HG03354 (cell line): ENCODE results near the gene LRRC27.

Experiments used
- ATAC-seq: cut with Tn5 transposase; IDR thresholded peaks from one replicate; pipeline ENCODE4 v1.9.1; 2021; ENCODE audit warnings: mild to moderate bottlenecking; ENCODE audit not compliant: unreplicated experiment, poor library complexity, severe bottlenecking

Gene LRRC27

GRCh38 chr10:132406750-132407149 lies 74.8 kb downstream of the LRRC27 start:
- ATAC-seq, result no peak

GRCh38 chr10:132407243-132407746 lies 75.3 kb downstream of the LRRC27 start:
- ATAC-seq, result no peak

DNA sequence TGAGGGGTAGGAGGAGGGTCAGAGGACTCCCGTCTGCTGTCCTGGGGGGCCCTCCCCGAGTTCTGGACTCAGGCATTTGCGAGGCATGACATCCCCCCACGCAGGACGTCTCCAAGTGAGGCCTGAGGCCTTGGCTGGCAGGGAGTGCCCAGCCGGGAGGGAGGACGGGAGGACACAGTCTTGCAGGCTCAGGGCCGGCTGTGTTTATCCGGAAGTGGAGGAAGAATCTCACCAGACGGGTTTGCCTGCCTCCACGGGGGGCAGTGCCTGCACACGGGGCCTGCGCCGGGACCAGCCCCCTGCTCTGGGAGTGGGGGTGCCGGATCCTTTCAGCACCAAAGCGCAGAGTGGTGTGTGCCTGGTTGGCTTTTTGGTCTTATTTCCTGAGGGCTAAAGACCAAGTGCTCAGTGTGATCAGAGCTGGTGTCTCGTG lies 75.9 kb downstream of the LRRC27 start:
- no peak for ATAC-seq

DNA sequence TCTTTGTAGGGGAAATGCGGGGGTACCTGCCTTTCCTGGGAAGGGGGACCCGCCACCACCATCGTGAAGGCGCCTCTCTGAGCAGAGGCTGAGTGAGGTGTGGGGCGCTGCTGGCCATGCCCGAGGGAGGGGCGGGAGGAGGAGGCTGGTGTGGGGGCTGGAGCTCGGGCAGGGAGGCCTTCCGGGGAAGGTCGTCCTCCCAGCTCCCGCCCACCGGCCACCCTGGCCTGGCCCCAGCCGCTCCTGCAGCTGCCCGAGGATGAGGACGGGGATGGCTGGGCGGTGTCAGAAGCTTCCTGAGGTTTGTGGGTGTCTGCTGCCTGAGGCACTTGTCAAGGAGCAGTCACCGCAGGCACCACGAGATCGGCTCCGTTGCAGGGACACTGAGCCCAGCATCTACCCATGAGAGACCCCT lies 76.4 kb downstream of the LRRC27 start:
- ATAC-seq, result no peak

DNA sequence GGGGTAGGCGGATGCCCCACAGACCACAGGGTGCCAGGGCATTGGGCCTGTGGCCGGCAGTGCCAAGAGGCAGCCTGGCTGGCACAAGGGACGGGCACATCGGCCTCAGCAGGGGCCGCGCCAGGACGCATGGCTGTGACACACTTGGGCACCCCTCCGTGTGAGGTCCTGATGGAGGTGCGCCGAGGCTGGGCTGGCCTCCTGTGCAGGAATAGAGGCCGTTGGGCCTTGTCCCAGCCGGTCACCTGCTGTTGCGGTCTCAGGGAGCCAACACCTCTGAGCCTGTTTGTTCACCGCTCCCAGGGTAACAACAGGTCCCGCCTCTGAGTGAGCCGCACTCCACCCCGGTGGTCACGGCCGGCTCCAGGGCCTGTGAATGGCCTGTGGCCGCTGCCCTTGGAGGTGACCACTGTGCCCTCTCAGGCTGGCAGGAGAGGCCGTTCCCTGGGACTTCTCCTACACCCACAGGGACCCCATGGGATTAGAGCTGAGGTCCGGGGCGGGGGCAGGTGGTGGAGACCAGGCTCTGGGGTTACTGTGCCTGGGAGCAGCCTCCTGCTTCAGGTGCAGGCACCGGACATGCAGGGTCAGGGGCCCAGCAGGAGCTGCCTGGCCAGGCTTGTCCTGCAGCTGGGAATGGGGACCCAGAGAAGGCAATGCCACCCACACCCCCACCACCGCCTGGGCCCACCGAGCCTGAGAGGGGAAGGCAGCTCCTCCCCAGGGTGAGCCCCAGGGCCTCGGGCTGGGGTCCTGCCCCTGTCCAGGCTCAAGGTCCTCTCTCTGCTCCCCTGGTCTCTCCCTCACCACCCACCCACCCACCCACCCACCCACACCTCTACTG lies 77.1 kb downstream of the LRRC27 start:
- ATAC-seq, result no peak

DNA sequence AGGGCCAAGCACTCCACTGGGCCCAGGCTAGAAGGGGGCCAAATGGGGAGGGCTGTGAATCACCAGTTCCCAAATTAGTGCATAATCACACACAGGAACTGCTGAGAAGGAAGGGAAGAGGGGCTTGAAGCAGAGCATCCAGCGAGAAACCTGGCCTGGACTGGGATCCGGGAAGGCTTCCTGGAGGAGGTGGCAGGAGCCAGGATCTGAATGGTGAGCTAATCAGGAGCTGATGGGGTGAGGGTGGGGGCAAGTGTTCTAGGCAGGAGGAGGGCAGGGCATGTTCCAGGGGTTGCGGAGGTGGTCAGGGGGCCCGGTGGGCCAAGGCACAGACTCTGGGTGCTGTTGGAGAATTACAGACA lies 77.7 kb downstream of the LRRC27 start:
- no peak for ATAC-seq

- ATAC-seq, result no peak
Measured at GRCh38 chr10:132410056-132410778, 78.2 kb downstream of the LRRC27 start.

GRCh38 chr10:132410779-132411532 lies 79.0 kb downstream of the LRRC27 start:
- ATAC-seq, result no peak

GRCh38 chr10:132411561-132412253 lies 79.7 kb downstream of the LRRC27 start:
- no peak for ATAC-seq

DNA sequence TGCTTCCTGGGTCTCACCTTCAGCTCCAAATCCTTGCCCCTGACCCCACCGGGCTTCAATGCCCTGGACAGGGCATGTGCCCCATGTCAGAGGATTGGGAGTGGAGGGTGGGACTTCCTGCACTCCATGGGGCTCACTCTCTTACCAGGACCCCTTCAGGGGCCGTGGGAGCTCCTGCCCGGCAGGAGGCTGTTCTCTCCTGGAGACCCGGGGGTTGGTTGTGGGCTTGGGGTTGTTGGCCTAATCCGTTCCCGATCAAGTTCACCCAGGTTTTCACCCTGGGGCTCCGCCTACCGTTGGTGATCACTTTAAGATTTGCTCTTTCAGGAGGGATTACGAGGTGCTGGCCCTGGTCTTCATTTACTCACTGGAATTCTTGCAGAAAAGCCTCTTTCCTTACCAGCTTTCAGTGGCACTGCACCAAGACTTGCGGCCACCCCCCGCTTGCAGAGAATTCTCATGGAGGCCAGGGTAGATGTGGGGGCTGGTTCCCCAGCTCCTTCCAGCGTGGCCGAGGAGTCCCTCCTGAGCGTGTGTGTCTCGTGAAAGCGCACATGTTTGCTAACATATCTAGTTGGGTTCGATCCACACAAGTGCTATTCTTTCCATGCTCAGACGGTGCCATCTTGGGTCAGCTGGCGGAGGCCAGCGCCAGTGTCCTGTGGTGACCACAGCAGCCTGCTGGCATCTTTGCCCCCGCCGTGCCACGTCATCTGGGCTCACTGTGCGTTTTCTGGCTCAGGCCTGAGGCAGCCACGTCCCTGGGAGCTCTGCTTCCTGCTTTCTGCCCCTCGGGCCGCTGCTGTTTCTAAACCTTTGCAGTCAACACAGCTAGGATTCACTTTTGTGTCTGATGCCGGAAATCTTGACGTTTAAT lies 80.6 kb downstream of the LRRC27 start:
- no peak for ATAC-seq

GRCh38 chr10:132413226-132414205 lies 81.5 kb downstream of the LRRC27 start:
- ATAC-seq, result no peak

- no peak for ATAC-seq
Measured at GRCh38 chr10:132414402-132415016, 82.5 kb downstream of the LRRC27 start.

DNA sequence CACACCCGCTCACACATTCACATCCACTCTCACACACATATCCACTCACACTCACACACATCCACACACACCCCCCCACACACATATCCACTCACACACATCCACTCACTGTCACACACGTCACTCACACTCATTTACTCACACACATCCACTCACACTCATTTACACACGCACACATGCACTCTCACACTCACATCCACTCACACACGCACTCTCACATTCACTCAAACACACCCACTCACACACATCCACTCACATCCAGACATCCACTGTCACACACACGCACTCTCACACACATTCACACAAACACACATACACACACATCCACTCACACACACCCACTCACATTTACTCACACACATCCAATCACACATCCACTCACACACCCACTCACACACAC lies 83.3 kb downstream of the LRRC27 start:
- ATAC-seq, result no peak

- ATAC-seq, result no peak
Measured at GRCh38 chr10:132415956-132416355, 84.0 kb downstream of the LRRC27 start.

- no peak for ATAC-seq
Measured at GRCh38 chr10:132416566-132417256, 84.7 kb downstream of the LRRC27 start.

DNA sequence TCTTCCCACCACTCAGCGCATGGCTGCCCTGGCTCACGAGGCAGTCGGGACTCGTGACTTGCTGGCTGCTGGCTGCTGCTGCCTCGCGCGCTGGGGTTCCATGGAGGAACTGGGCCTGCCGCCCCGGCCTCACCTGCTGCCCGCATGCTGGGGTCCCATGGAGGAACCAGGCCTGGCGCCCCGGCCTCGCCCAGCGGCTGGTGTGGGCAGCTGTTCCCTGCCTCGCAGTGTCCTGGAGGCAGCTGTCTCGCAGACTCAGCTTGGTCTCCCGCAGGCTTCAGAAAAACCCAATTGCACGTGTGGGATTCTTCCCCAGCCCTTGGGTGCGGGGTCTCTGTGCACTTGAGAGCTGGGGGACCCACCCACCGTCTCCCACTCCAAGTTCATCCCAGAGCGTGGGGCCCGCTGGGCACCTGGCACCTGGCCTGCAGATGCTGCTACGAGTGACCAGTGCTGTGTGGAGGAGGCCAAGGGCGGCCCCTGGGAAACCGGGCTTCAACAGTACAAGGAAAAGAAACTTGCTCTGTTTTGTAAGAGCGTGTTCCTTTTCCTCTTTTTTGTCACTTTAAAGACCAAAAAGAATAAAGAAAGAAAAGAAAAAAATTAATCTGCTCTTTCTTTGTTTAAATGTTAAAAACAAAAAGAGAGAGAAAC lies 85.4 kb downstream of the LRRC27 start:
- ATAC-seq, result no peak
